ENCODE measurements around the gene CHRNA4.
"Not testable (repeated sequence)": the region's sequence is repeated elsewhere in the genome, so short reads cannot be mapped to it uniquely, and the experiment has no call there.

CHRNA4 gene

GRCh38 chr20:63337786-63338420 lies 23.2 kb downstream of the CHRNA4 start:
- H3K4me3 ChIP-seq (ENCODE audit: low read length), result no peak overlapping the region
- no peak for DNase-seq (ENCODE audit: low read depth)
- no peak for TF ChIP-seq CTCF (conservative IDR thresholded peaks at IDR 0.05; ENCODE audit: low read depth, low read length)

GRCh38 chr20:63336232-63336752 lies 24.9 kb downstream of the CHRNA4 start:
- no peak for DNase-seq (ENCODE audit: low read depth)
- no peak overlapping the region for H3K4me3 ChIP-seq (ENCODE audit: low read length)
- TF ChIP-seq CTCF (conservative IDR thresholded peaks at IDR 0.05; ENCODE audit: low read depth, low read length), result no peak

- H3K4me3 ChIP-seq (ENCODE audit: low read length), result no peak overlapping the region
- TF ChIP-seq CTCF (conservative IDR thresholded peaks at IDR 0.05; ENCODE audit: low read depth, low read length), result no peak
- DNase-seq (ENCODE audit: low read depth), result no peak
Observed at GRCh38 chr20:63335711-63336110, 25.4 kb downstream of the CHRNA4 start.

GRCh38 chr20:63335060-63335459 lies 26.1 kb downstream of the CHRNA4 start:
- DNase-seq (ENCODE audit: low read depth); H3K4me3 ChIP-seq (ENCODE audit: low read length): not testable (repeated sequence)

- DNase-seq (ENCODE audit: low read depth), result no peak
- no peak overlapping the region for H3K4me3 ChIP-seq (ENCODE audit: low read length)
- TF ChIP-seq CTCF (conservative IDR thresholded peaks at IDR 0.05; ENCODE audit: low read depth, low read length), result no peak
Observed at GRCh38 chr20:63334356-63334755, 26.8 kb downstream of the CHRNA4 start.

GRCh38 chr20:63333241-63333836 lies 27.8 kb downstream of the CHRNA4 start:
- no peak for TF ChIP-seq CTCF (conservative IDR thresholded peaks at IDR 0.05; ENCODE audit: low read depth, low read length)
- DNase-seq (ENCODE audit: low read depth), result no peak
- no peak overlapping the region for H3K4me3 ChIP-seq (ENCODE audit: low read length)

- TF ChIP-seq CTCF (conservative IDR thresholded peaks at IDR 0.05; ENCODE audit: low read depth, low read length), result no peak
- H3K4me3 ChIP-seq (ENCODE audit: low read length), result no peak overlapping the region
- DNase-seq (ENCODE audit: low read depth), result no peak
Observed at GRCh38 chr20:63332488-63333240, 28.5 kb downstream of the CHRNA4 start.
